Transverse colon (tissue), 4 donors: Measurements from ENCODE around the gene KLRC2. TPM values are rescaled to one million over a fixed set of nuclear protein-coding genes. Genes with fewer than 3 reads are reported as not detected.
"Not testable (repeated sequence)": the region's sequence is repeated elsewhere in the genome, so short reads cannot be mapped to it uniquely, and the experiment has no call there.

Experiments
- DNase-seq: peaks from one replicate; pipeline ENCODE4 v3.0.0-alpha.2; 2019
- H3K27ac ChIP-seq, 4 donors: fragments of 200-600 bp; sonication (generic); 2 replicates each; pipeline ENCODE4 v1.5.1; 2016 to 2018; ENCODE audit warnings: inconsistent platforms in 4 of 4
- H3K27me3 ChIP-seq: fragments of 200-600 bp; sonication (generic); 2 replicates; pipeline ENCODE4 v1.5.1; 2017; ENCODE audit warnings: inconsistent platforms
- H3K36me3 ChIP-seq, 4 donors: fragments of 200-600 bp; sonication (generic); 2 replicates each; pipeline ENCODE4 v1.5.1; 2017 to 2019; ENCODE audit warnings: inconsistent platforms in 4 of 4
- H3K4me1 ChIP-seq, 4 donors: fragments of 200-600 bp; sonication (generic); 2 replicates each; pipeline ENCODE4 v1.5.1; 2017 to 2020; ENCODE audit warnings: inconsistent platforms in 4 of 4
- H3K4me3 ChIP-seq, 4 donors: fragments of 200-600 bp; sonication (generic); 1 replicate in 1 of 4; 2 replicates in 3 of 4; pipeline versions ENCODE4 v1.5.1 to v1.6.1; 2017 to 2019; ENCODE audit warnings: inconsistent platforms in 4 of 4
- H3K9me3 ChIP-seq, 2 donors: fragments of 200-600 bp; sonication (generic); 2 replicates each; pipeline ENCODE4 v1.5.1; 2017 to 2019; ENCODE audit warnings: inconsistent platforms in 2 of 2
- CTCF ChIP-seq, 5 experiments: fragments of 200-600 bp in 3 of 5; fragments of 450-650 bp in 2 of 5; sonication (generic) in 3 of 5; IDR thresholded peaks; 1 replicate in 2 of 5; 2 replicates in 3 of 5; pipeline ENCODE4 v1.5.1; 2016 to 2017; ENCODE audit warnings: antibody characterized with exemption in 5 of 5, inconsistent platforms in 3 of 5, mild to moderate bottlenecking in 2 of 5, moderate library complexity in 1 of 5
- EP300 ChIP-seq: sonication (generic); formaldehyde crosslinking; IDR thresholded peaks from one replicate; pipeline ENCODE4 v1.6.1; 2017; ENCODE audit warnings: antibody characterized with exemption, low read depth
- POLR2A ChIP-seq: fragments of 450-650 bp; IDR thresholded peaks from one replicate; pipeline ENCODE4 v1.6.1; 2016; ENCODE audit warnings: antibody characterized with exemption, mild to moderate bottlenecking, moderate library complexity
- POLR2AphosphoS5 ChIP-seq, 3 donors: sonication (generic); formaldehyde crosslinking; IDR thresholded peaks; one replicate each; pipeline ENCODE4 v1.6.1; 2016; ENCODE audit warnings: antibody characterized with exemption in 3 of 3
- WGBS, 2 donors: methylation state at CpG; one replicate each; pipeline ENCODE4 v1.1.5; 2018; ENCODE audit warnings: low coverage in 1 of 2; 5-methylcytosine and 5-hydroxymethylcytosine counted together
- in situ Hi-C, 4 donors: fragments of 200-750 bp; cut with MboI; loops; one replicate each; pipeline versions ENCODE4 v1.15.0 to v1.15.1; 2017; ENCODE audit warnings: low sequenced_read_pairs in 3 of 4, low pct_ligation_motif_present in 1 of 4, low pct_unique_long_range_greater_than_20kb in 1 of 4
- intact Hi-C: fragments of 100-400 bp; cut with DNase I; formaldehyde crosslinking; loops from one replicate; pipeline ENCODE4 v1.15.1; 2023; ENCODE audit warnings: low total_unique reads
- total RNA-seq, 4 donors: library from RNA; depleted of rRNA; stranded (reverse); fragments of >200 nt; gene quantifications; one replicate each; pipeline ENCODE4 v1.1.0, GENCODE V29; 2016

KLRC2 gene
- 1 to 10 TPM in 2 of 4 donors, under 1 TPM in 1, not detected in 1; 0.80 to 6.8 (median 4.0) TPM for total RNA-seq

GRCh38 chr12:10435816-10436215, at the start of gene KLRC2:
Gene KLRC2, minus strand, starts transcription at chr12:10436010. Its CDS starts 24 bp downstream, at chr12:10435986.
- in situ Hi-C loops, H3K27ac ChIP-seq: not testable (repeated sequence)
- DNase-seq: peak; percentile 30

GRCh38 chr12:10481901-10482300, 46.1 kb upstream of the KLRC2 start:
- H3K27ac ChIP-seq, intact Hi-C loops, H3K4me3 ChIP-seq, in situ Hi-C loops, H3K4me1 ChIP-seq, H3K9me3 ChIP-seq, H3K36me3 ChIP-seq, DNase-seq, H3K27me3 ChIP-seq: not testable (repeated sequence)
- WGBS, 2 donors: 40 to 55% methylated on average over 1 to 2 of the region's 2 CpGs

More at GRCh38 chr12:10435816-10436215, at the start of gene KLRC2:
- intact Hi-C loops, H3K4me1 ChIP-seq, H3K4me3 ChIP-seq, H3K36me3 ChIP-seq, H3K27me3 ChIP-seq, H3K9me3 ChIP-seq: not testable (repeated sequence)
- 15% methylated on average over 3 of the region's 3 CpGs for WGBS, 2 donors

GRCh38 chr12:10472808-10473207, 37.0 kb upstream of the KLRC2 start:
- H3K27me3 ChIP-seq, H3K27ac ChIP-seq, H3K36me3 ChIP-seq, H3K9me3 ChIP-seq, H3K4me1 ChIP-seq, intact Hi-C loops, H3K4me3 ChIP-seq, in situ Hi-C loops, DNase-seq: not testable (repeated sequence)
- 76 to 89% methylated on average over 4 to 5 of the region's 5 CpGs for WGBS, 2 donors

- H3K4me3 ChIP-seq: no peak overlapping the region
- in situ Hi-C loops (no loop called here), intact Hi-C loops (no loop called here)
- H3K4me1 ChIP-seq: no peaks in the 10 kb centered on the region
- H3K9me3 ChIP-seq: no peaks in the 10 kb centered on the region
- no peak for DNase-seq
- no peak for TF ChIP-seq EP300
- no peak for TF ChIP-seq POLR2A
- TF ChIP-seq POLR2AphosphoS5 (IDR thresholded peaks at IDR 0.05): no peak
- no peak for TF ChIP-seq CTCF (IDR thresholded peaks at IDR 0.05)
- H3K27me3 ChIP-seq: no peaks in the 10 kb centered on the region
- WGBS, 2 donors: 89 to 90% methylated on average over 1 of the region's 1 CpG
- H3K27ac ChIP-seq: no peak overlapping the region
- H3K36me3 ChIP-seq: no peaks in the 10 kb centered on the region
These were observed 33.9 kb upstream of the KLRC2 start for GRCh38 chr12:10469701-10470100.

GRCh38 chr12:10466311-10466710, 30.5 kb upstream of the KLRC2 start:
- no peak overlapping the region for H3K27ac ChIP-seq
- no peak for TF ChIP-seq POLR2A
- no peak for TF ChIP-seq POLR2AphosphoS5 (IDR thresholded peaks at IDR 0.05)
- TF ChIP-seq EP300: no peak
- no peak for TF ChIP-seq CTCF (IDR thresholded peaks at IDR 0.05)

GRCh38 chr12:10457760-10458159, 21.9 kb upstream of the KLRC2 start:
- in situ Hi-C loops: no loop called here
- 93 to 100% methylated on average over 3 of the region's 3 CpGs for WGBS, 2 donors

More at GRCh38 chr12:10466311-10466710, 30.5 kb upstream of the KLRC2 start:
- Histone ChIP-seq H3K27me3 (no peaks in the 10 kb centered on the region), H3K4me3 (no peak overlapping the region), H3K4me1 (no peaks in the 10 kb centered on the region), H3K9me3 (no peaks in the 10 kb centered on the region), H3K36me3 (no peaks in the 10 kb centered on the region)
- intact Hi-C loops (no loop called here), in situ Hi-C loops (no loop called here)
- WGBS, 2 donors: 87% methylated on average over 4 of the region's 4 CpGs; no CpG with 5 or more reads in 1 of the 2 donors
- DNase-seq: no peak

More at GRCh38 chr12:10457760-10458159, 21.9 kb upstream of the KLRC2 start:
- peaks cover 0 to 4% (median 0%) of the 10 kb centered on the region in 4 donors for H3K4me1 ChIP-seq
- H3K4me3 ChIP-seq: no peak overlapping the region
- no peak for DNase-seq
- H3K27ac ChIP-seq: no peak overlapping the region
- H3K36me3 ChIP-seq: no peaks in the 10 kb centered on the region
- TF ChIP-seq EP300 (no peak), POLR2AphosphoS5 (IDR thresholded peaks at IDR 0.05) (no peak), CTCF (IDR thresholded peaks at IDR 0.05) (no peak), POLR2A (no peak)
- H3K27me3 ChIP-seq: no peaks in the 10 kb centered on the region
- intact Hi-C loops: loop anchor here (5.0 kb wide), 1 partner anchor 1675 kb away; no protein-coding TSS in a partner anchor
- H3K9me3 ChIP-seq: peaks cover 0 to 4% of the 10 kb centered on the region in 2 donors
